ENCODE results near the gene ZNRF3. TPM values are rescaled to one million over a fixed set of nuclear protein-coding genes. Genes with fewer than 3 reads are reported as not detected.

The ZNRF3 gene
- polyA plus RNA-seq, 1 donor (not counting 4 experiments of a cell fraction or from before 2014, with no cell fraction given) = 2.6 TPM

- H3K4me3 ChIP-seq (ENCODE audit: control insufficient read depth in 2 of 3, extremely low read depth in 1 of 3, insufficient read depth in 2 of 3, low read depth in 1 of 3, low read length in 3 of 3) = no peak overlapping the region
- peaks cover 22% of the 10 kb centered on the region for H3K4me1 ChIP-seq (ENCODE audit: control insufficient read depth, extremely low read depth, insufficient read depth, low read length)
- FAIRE-seq (no peak), DNase-seq (ENCODE audit: low read depth, low spot score) (no peak)
- no peaks in the 10 kb centered on the region for H3K27me3 ChIP-seq (ENCODE audit: control insufficient read depth, extremely low read depth, insufficient read depth, low read length)
- TF ChIP-seq, protein P1, sequence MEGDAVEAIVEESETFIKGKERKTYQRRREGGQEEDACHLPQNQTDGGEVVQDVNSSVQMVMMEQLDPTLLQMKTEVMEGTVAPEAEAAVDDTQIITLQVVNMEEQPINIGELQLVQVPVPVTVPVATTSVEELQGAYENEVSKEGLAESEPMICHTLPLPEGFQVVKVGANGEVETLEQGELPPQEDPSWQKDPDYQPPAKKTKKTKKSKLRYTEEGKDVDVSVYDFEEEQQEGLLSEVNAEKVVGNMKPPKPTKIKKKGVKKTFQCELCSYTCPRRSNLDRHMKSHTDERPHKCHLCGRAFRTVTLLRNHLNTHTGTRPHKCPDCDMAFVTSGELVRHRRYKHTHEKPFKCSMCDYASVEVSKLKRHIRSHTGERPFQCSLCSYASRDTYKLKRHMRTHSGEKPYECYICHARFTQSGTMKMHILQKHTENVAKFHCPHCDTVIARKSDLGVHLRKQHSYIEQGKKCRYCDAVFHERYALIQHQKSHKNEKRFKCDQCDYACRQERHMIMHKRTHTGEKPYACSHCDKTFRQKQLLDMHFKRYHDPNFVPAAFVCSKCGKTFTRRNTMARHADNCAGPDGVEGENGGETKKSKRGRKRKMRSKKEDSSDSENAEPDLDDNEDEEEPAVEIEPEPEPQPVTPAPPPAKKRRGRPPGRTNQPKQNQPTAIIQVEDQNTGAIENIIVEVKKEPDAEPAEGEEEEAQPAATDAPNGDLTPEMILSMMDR (optimal IDR thresholded peaks at IDR 0.05 in 1 of 3, IDR thresholded peaks at IDR 0.05 in 1 of 3, conservative IDR thresholded peaks at IDR 0.05 in 1 of 3; ENCODE audit: extremely low read depth in 1 of 3, insufficient read depth in 2 of 3, low read length in 3 of 3) = no peak
- TF ChIP-seq EZH2 (IDR thresholded peaks at IDR 0.05; ENCODE audit: low read length) = no peak
- H3K9me3 ChIP-seq (ENCODE audit: control insufficient read depth, low read depth, low read length) = no peaks in the 10 kb centered on the region
- dilution Hi-C loops (cut with MboI; ENCODE audit: extremely low pct_ligation_motif_present, low sequenced_read_pairs) = no loop called here
- no peak overlapping the region for H3K4me2 ChIP-seq (ENCODE audit: control insufficient read depth, extremely low read depth, insufficient read depth, low read depth, low read length)
- peaks cover 3% of the 10 kb centered on the region for H3K9me1 ChIP-seq (ENCODE audit: control insufficient read depth, extremely low read depth, insufficient read depth, low read length)
- peaks cover 2% of the 10 kb centered on the region for H3K79me2 ChIP-seq (ENCODE audit: control insufficient read depth, insufficient read depth, low read length)
- H3K27ac ChIP-seq (ENCODE audit: control insufficient read depth, insufficient read depth, low read length) = no peak overlapping the region
- H3K9ac ChIP-seq (ENCODE audit: control insufficient read depth, extremely low read depth, insufficient read depth, low read length) = no peak overlapping the region
- peaks cover 3 to 4% of the 10 kb centered on the region in 2 experiments for H3K36me3 ChIP-seq (ENCODE audit: control insufficient read depth in 2 of 2, extremely low read depth in 1 of 2, insufficient read depth in 2 of 2, low read length in 2 of 2)
- H2AFZ ChIP-seq (ENCODE audit: control insufficient read depth, low read length) = no peak overlapping the region
- peaks cover 3% of the 10 kb centered on the region for H4K20me1 ChIP-seq (ENCODE audit: control insufficient read depth, extremely low read depth, insufficient read depth, low read length)
Measured at GRCh38 chr22:28984482-28985158, 101.2 kb downstream of the ZNRF3 start.

GRCh38 chr22:28985581-28986290 lies 102.4 kb downstream of the ZNRF3 start:
- Histone ChIP-seq H3K36me3 (ENCODE audit: control insufficient read depth in 2 of 2, extremely low read depth in 1 of 2, insufficient read depth in 2 of 2, low read length in 2 of 2) (peaks cover 3 to 4% of the 10 kb centered on the region in 2 experiments), H4K20me1 (ENCODE audit: control insufficient read depth, extremely low read depth, insufficient read depth, low read length) (peaks cover 3% of the 10 kb centered on the region), H2AFZ (ENCODE audit: control insufficient read depth, low read length) (no peak overlapping the region), H3K79me2 (ENCODE audit: control insufficient read depth, insufficient read depth, low read length) (peaks cover 2% of the 10 kb centered on the region), H3K4me1 (ENCODE audit: control insufficient read depth, extremely low read depth, insufficient read depth, low read length) (peaks cover 22% of the 10 kb centered on the region), H3K9me3 (ENCODE audit: control insufficient read depth, low read depth, low read length) (no peaks in the 10 kb centered on the region), H3K27me3 (ENCODE audit: control insufficient read depth, extremely low read depth, insufficient read depth, low read length) (no peaks in the 10 kb centered on the region), H3K4me2 (ENCODE audit: control insufficient read depth, extremely low read depth, insufficient read depth, low read depth, low read length) (no peak overlapping the region), H3K9ac (ENCODE audit: control insufficient read depth, extremely low read depth, insufficient read depth, low read length) (no peak overlapping the region), H3K9me1 (ENCODE audit: control insufficient read depth, extremely low read depth, insufficient read depth, low read length) (peaks cover 3% of the 10 kb centered on the region), H3K27ac (ENCODE audit: control insufficient read depth, insufficient read depth, low read length) (no peak overlapping the region), H3K4me3 (ENCODE audit: control insufficient read depth in 2 of 3, extremely low read depth in 1 of 3, insufficient read depth in 2 of 3, low read depth in 1 of 3, low read length in 3 of 3) (no peak overlapping the region)
- TF ChIP-seq, protein P1 (optimal IDR thresholded peaks at IDR 0.05 in 1 of 3, IDR thresholded peaks at IDR 0.05 in 1 of 3, conservative IDR thresholded peaks at IDR 0.05 in 1 of 3; ENCODE audit: extremely low read depth in 1 of 3, insufficient read depth in 2 of 3, low read length in 3 of 3) = no peak
- TF ChIP-seq EZH2 (IDR thresholded peaks at IDR 0.05; ENCODE audit: low read length) = no peak
- FAIRE-seq (no peak), DNase-seq (ENCODE audit: low read depth, low spot score) (no peak)
- dilution Hi-C loops (cut with MboI; ENCODE audit: extremely low pct_ligation_motif_present, low sequenced_read_pairs) = no loop called here
